ENCODE data around the gene SSX2IP. TPM values are rescaled to one million over a fixed set of nuclear protein-coding genes. Genes with fewer than 3 reads are reported as not detected.

SSX2IP gene
- total RNA-seq, 2 experiments from 2014 or later, result 5.5 to 6.0 TPM

- Histone ChIP-seq H3K36me3 (ENCODE audit: insufficient read depth, low read length) (no peaks in the 10 kb centered on the region), H3K27me3 (ENCODE audit: control insufficient read depth in 1 of 2, insufficient read depth in 2 of 2, low read length in 2 of 2) (no peaks in the 10 kb centered on the region), H3K9me3 (ENCODE audit: control insufficient read depth in 1 of 2, insufficient read depth in 1 of 2, low read length in 2 of 2) (no peaks in the 10 kb centered on the region), H3K4me1 (ENCODE audit: insufficient read depth, low read length) (no peaks in the 10 kb centered on the region), H3K4me3 (ENCODE audit: low read length) (no peak overlapping the region), H3K27ac (ENCODE audit: low read depth in 1 of 2, low read length in 2 of 2) (no peak overlapping the region)
- intact Hi-C loops (cut with DNase I, micrococcal nuclease), result loop anchor here (5.0 to 10.0 kb wide), 2 partner anchors 49 to 56 kb away; no protein-coding TSS in a partner anchor
- H3K27ac Mint-ChIP-seq, result no peak overlapping the region
- H3K27me3 Mint-ChIP-seq, result no peaks in the 10 kb centered on the region
- no peak for TF ChIP-seq CTCF (IDR thresholded peaks at IDR 0.05)
- ChIA-PET CTCF (interaction anchor here (1.2 kb wide), 1 partner anchor 14 kb away, joined by 3 read pairs; no protein-coding TSS in a partner anchor), POLR2A (interaction anchor here (0.8 kb wide), 1 partner anchor 10 kb away, joined by 3 read pairs; no protein-coding TSS in a partner anchor)
- ATAC-seq (ENCODE audit: poor library complexity) (no peak), DNase-seq (no peak)
- no peaks in the 10 kb centered on the region for H3K9me3 Mint-ChIP-seq
- H3K4me1 Mint-ChIP-seq (ENCODE audit: low read depth), result no peaks in the 10 kb centered on the region
- no peak overlapping the region for H3K4me3 Mint-ChIP-seq
- H3K36me3 Mint-ChIP-seq (ENCODE audit: low read depth), result no peaks in the 10 kb centered on the region
Measured at GRCh38 chr1:84721152-84721551, 30.9 kb upstream of the SSX2IP start.

- H3K9me3 ChIP-seq (ENCODE audit: control insufficient read depth in 1 of 2, insufficient read depth in 1 of 2, low read length in 2 of 2), result no peaks in the 10 kb centered on the region
- no peak for DNase-seq
- no peaks in the 10 kb centered on the region for H3K36me3 Mint-ChIP-seq (ENCODE audit: low read depth)
- no peak overlapping the region for H3K27ac ChIP-seq (ENCODE audit: low read depth in 1 of 2, low read length in 2 of 2)
- H3K9me3 Mint-ChIP-seq, result no peaks in the 10 kb centered on the region
- H3K4me3 Mint-ChIP-seq, result no peak overlapping the region
- POLR2A ChIA-PET, result interaction anchor here (0.8 kb wide), 1 partner anchor 11 kb away, joined by 3 read pairs; no protein-coding TSS in a partner anchor
- H3K36me3 ChIP-seq (ENCODE audit: insufficient read depth, low read length), result no peaks in the 10 kb centered on the region
- H3K4me1 Mint-ChIP-seq (ENCODE audit: low read depth), result no peaks in the 10 kb centered on the region
- H3K4me1 ChIP-seq (ENCODE audit: insufficient read depth, low read length), result no peaks in the 10 kb centered on the region
- H3K27ac Mint-ChIP-seq, result no peak overlapping the region
- no peaks in the 10 kb centered on the region for H3K27me3 Mint-ChIP-seq
- ATAC-seq (ENCODE audit: poor library complexity), result no peak
- TF ChIP-seq CTCF (IDR thresholded peaks at IDR 0.05), result no peak
- H3K27me3 ChIP-seq (ENCODE audit: control insufficient read depth in 1 of 2, insufficient read depth in 2 of 2, low read length in 2 of 2), result no peaks in the 10 kb centered on the region
- intact Hi-C loops (cut with DNase I, micrococcal nuclease), result loop anchor here (5.0 to 10.0 kb wide), 2 partner anchors 48 to 56 kb away; no protein-coding TSS in a partner anchor
- CTCF ChIA-PET, result interaction anchor here (1.2 kb wide), 1 partner anchor 13 kb away, joined by 3 read pairs; no protein-coding TSS in a partner anchor
- H3K4me3 ChIP-seq (ENCODE audit: low read length), result no peak overlapping the region
Measured at GRCh38 chr1:84720221-84720780, 30.0 kb upstream of the SSX2IP start.

GRCh38 chr1:84719543-84720217 is 29.4 kb upstream of the SSX2IP start:
- Mint-ChIP-seq H3K4me1 (ENCODE audit: low read depth) (no peaks in the 10 kb centered on the region), H3K4me3 (no peak overlapping the region), H3K27me3 (no peaks in the 10 kb centered on the region), H3K27ac (no peak overlapping the region), H3K9me3 (no peaks in the 10 kb centered on the region), H3K36me3 (ENCODE audit: low read depth) (no peaks in the 10 kb centered on the region)
- ChIA-PET POLR2A (no interaction called here), CTCF (no interaction called here)
- H3K27me3 ChIP-seq (ENCODE audit: control insufficient read depth in 1 of 2, insufficient read depth in 2 of 2, low read length in 2 of 2), result no peaks in the 10 kb centered on the region
- DNase-seq (no peak), ATAC-seq (ENCODE audit: poor library complexity) (no peak)
- no peaks in the 10 kb centered on the region for H3K36me3 ChIP-seq (ENCODE audit: insufficient read depth, low read length)
- H3K4me3 ChIP-seq (ENCODE audit: low read length), result no peak overlapping the region
- H3K9me3 ChIP-seq (ENCODE audit: control insufficient read depth in 1 of 2, insufficient read depth in 1 of 2, low read length in 2 of 2), result no peaks in the 10 kb centered on the region
- H3K4me1 ChIP-seq (ENCODE audit: insufficient read depth, low read length), result no peaks in the 10 kb centered on the region
- intact Hi-C loops (cut with DNase I, micrococcal nuclease), result loop anchor here (5.0 to 10.0 kb wide), 2 partner anchors 47 to 55 kb away; no protein-coding TSS in a partner anchor
- TF ChIP-seq CTCF (IDR thresholded peaks at IDR 0.05), result no peak
- H3K27ac ChIP-seq (ENCODE audit: low read depth in 1 of 2, low read length in 2 of 2), result no peak overlapping the region
